ENCODE measurements around the gene NUDT16L1.

GRCh38 chr16:4745274-4745569 is 51.9 kb downstream of the NUDT16L1 start:
- TF ChIP-seq REST (IDR thresholded peaks at IDR 0.05; ENCODE audit: low read depth) = no peak
- no peak for TF ChIP-seq ZBTB7A (IDR thresholded peaks at IDR 0.05; ENCODE audit: low read depth)
- TF ChIP-seq RAD21 (IDR thresholded peaks at IDR 0.05; ENCODE audit: low read depth) = no peak
- no peak for TF ChIP-seq TCF12 (IDR thresholded peaks at IDR 0.05; ENCODE audit: low read depth)
- TF ChIP-seq TEAD4 (IDR thresholded peaks at IDR 0.05) = no peak
- no peak for TF ChIP-seq MAX (IDR thresholded peaks at IDR 0.05)
- TF ChIP-seq CEBPB (IDR thresholded peaks at IDR 0.05) = no peak
- no peak for TF ChIP-seq FOXM1 (IDR thresholded peaks at IDR 0.05; ENCODE audit: borderline replicate concordance, low read depth)
- TF ChIP-seq NFIC (IDR thresholded peaks at IDR 0.05) = no peak
- TF ChIP-seq YY1 (IDR thresholded peaks at IDR 0.05; ENCODE audit: low read depth) = no peak
- TF ChIP-seq USF1 (IDR thresholded peaks at IDR 0.05) = peak; percentile 85
